ENCODE results near the gene TMPRSS11D.

Gene TMPRSS11D

DNA sequence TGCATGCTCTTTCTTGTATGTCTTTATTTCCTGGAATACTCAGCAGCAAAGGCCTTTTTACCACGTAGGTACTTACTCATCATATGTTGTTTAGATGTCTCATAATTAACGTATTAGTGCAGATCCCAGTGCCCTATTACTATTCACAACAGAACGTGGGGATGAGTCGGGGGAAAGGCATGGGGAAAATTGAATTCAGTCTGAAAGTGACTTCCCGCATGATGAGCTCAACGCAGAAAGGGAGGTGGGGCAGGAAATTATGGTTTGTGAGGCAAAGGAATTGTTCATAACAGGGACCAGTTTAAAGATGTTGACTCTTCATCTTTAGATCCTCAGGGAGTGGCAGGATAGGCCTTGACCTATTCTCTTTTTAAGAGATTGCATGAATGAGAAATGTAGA is 2.0 kb upstream of the TMPRSS11D start:
- DNase-seq, result no peak

DNA sequence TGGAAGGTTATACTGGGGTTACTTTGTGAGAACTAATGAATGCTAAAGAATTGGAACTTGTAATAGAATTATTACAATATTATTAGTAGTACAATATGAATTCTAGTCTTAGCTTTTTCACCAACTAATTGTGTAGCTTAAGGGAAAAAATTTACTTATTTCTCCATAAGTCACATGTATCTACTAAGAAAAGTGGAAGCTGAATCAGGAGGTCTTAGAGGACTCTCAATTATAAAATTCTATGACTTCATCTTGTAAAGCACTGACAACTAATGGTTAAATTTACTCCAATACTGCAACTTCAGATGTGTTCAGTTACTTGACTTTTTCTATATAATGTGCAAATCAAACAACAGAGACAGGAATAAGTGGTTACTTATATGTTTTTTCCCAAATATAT is 899 bp upstream of the TMPRSS11D start:
- no peak for DNase-seq

GRCh38 chr4:67883458-67883857 is 344 bp downstream of the TMPRSS11D start:
- no peak for DNase-seq

GRCh38 chr4:67880866-67881610 is 2.8 kb downstream of the TMPRSS11D start:
- no peak for DNase-seq

DNA sequence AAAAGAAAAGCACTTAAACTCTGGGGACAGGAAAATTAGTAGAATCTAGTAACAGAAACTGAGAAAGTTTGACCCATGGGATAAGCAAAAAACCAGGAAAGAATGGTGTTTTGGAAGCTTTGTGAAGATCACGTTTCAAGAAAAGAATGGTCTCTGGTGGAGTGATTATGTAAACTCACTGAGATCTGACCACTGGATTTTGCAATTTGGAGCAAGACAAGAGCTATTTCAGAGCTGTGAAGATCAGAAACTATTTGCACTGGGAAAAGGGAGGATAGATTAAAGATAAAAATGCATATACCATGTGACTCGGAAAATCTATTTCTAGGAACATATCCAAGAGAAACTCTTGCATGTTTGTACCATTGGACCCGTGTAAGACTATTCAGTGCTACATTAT is 4.3 kb downstream of the TMPRSS11D start:
- no peak for DNase-seq

DNA sequence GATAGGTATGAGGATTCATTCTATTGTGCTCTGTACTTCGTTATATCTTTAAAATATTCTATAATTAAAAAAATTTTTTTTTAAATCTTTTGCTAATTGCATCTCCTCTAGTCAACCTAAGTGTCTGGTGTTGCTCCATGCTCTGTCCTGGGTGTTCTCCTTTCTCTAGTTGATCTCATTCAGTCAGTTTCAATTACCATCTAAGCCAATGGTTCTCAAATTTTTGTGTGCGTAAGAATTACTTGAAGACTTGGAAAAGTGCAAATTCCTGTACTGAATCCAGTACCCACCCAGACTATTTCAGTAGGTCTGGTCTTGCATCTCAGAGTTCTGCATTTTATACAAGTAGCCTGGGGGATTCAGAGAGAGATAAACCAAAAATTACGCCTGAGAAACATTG is 6.7 kb downstream of the TMPRSS11D start:
- DNase-seq, result no peak

- no peak for DNase-seq
Observed at GRCh38 chr4:67874986-67875385, 8.8 kb downstream of the TMPRSS11D start.

- no peak for DNase-seq
Observed at GRCh38 chr4:67873116-67873515, 10.7 kb downstream of the TMPRSS11D start.

DNA sequence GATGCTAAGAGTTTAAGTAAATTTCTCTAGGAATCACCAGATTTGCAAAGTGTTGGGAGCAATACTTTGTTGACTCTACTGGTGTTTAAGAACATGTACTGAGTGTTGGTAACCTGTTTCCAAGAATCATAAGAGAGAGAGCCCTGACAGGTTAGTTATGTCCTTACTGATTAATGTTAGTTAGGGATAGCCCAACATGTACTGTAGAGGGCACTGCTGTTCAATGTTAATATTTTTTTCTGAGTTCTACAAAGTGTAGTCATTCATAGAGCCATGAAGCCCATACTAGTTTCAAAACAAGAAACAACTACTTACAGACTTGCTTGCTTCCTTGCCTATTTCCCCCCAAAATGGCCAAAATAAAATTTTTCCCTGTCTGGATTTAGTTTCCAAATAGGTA is 11.9 kb downstream of the TMPRSS11D start:
- DNase-seq, result peak; percentile 2

DNA sequence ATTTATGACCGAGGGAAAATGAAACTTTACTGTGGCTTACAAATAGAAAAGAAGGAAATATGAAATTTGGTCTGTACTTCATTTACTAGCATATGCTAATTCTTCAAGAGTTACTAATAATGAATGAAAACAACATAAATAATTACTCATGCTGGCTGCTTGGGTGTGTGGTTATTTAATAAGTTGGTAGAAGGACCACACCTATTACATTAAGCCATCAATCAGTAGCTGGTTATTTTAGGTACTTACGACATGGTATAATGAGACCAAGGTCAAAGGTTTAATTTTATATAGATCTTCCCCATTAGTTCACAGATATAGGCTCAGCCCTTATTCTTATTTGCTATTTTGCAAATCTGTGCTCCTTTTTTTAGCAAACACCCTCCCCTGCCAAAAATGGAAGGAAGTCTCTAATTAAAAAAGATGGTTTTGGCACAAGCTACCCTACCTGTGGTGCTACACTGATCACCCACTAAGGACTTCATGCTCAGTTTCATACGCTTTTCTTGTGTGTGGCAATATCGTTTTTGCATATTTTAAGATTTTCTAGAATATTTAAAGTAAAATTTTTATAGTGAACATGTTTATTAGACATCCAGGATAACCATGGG is 14.1 kb downstream of the TMPRSS11D start:
- DNase-seq, result no peak

DNA sequence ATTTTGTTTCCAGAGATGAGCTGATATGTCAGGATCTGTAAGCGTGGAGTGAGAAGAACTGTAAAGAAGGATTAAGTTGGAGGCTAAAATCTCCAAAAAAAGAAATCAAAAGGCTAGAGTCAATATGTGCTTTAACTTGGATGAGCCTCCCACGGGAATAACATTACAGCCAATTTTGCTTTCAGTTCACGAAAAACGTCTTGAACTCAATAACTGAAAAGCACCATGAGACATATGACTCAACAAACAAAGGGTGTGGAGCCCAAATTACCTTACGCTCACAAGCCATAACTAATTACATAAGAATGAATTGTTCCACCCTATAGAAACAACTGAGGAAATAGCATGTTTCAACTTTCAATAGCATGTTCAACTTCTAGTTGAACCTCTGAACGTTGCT is 22.3 kb downstream of the TMPRSS11D start:
- DNase-seq, result peak; percentile 29

- DNase-seq, result no peak
Observed at GRCh38 chr4:67853336-67853735, 30.5 kb downstream of the TMPRSS11D start.

- no peak for DNase-seq
Observed at GRCh38 chr4:67820903-67821302, 62.9 kb downstream of the TMPRSS11D start.

GRCh38 chr4:67810011-67810410 is 73.8 kb downstream of the TMPRSS11D start:
- no peak for DNase-seq

GRCh38 chr4:67809502-67809901 is 74.3 kb downstream of the TMPRSS11D start:
- DNase-seq, result no peak

DNA sequence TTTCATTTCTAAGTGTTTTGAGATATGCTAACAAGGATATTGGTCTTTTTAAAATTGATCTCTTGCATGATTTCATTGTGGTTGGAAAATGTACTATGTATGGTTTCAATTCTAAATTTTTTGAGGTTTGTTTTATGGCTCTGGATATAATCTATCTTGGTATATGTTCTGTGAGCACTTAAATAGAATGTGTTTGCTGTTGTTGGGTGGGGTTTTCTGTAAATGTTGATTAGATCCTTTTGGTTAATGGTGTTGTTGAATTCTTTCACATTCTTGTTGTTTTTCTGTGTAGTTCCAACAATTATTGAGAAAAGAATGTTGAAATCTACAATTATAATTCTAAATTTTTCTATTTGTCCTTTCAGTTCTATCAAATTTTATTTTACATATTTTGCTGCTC is 87.0 kb downstream of the TMPRSS11D start:
- no peak for DNase-seq

DNA sequence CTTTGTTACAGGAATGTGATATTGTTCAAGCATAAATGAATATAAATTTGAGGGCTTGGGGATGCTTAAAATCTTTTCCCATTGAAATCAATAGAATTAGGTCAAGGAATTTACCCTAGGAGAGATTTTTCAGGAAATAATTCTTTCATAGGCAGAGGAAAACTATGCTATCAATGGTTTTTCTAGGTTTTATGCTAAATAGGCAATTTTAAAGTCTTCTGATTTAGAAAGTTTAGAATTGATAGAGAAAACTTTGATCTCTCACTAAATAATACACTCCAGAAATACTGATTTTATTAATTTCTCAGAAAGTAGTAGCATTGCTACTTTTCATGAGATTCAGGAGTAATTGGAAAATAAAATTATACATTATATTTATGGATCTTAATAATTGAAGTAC is 93.1 kb downstream of the TMPRSS11D start:
- no peak for DNase-seq

DNA sequence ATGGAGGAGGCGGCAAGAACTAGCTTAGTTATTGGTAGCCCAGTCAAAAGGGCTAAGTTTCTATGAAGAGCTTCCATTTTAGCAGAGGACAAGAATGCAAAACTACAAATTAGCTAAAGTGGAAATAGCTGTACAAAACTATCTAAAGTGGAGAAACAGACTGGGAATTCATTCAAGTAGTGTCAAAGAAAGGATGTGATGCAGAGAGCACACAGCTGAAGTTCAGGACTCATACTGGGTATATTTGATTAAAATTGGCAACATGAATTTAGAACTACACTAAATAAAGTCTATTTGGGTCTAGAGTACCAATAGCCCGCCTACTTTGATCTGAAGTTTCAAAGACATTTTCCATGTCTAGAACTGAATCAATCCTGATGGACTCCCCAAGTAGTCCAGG is 96.5 kb downstream of the TMPRSS11D start:
- no peak for DNase-seq

GRCh38 chr4:67785528-67785927 is 98.3 kb downstream of the TMPRSS11D start:
- no peak for DNase-seq

DNA sequence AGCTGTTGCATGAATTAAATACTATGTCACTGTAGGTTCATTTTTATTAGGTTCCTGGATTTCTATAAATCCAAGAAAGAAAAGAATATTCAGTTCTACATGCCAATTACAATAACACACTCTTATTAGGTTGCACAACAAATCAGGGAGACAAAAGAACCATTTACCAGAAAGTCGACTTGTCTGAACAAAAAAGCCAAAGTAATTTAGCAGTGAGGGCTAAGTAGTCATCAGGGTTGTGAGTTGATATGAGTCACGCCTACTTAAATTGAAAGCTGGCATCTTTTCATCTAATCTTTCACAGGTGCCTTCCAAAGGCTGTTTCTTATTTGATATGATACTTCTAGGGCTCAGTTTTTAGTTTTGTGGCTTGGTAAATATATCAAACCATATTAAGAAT is 104.2 kb downstream of the TMPRSS11D start:
- DNase-seq, result no peak

- no peak for DNase-seq
Observed at GRCh38 chr4:67776746-67777145, 107.1 kb downstream of the TMPRSS11D start.
